GM23248 (cell line): ENCODE data around the gene SYNGR3.

Experiments
- EZH2 ChIP-seq: fragments of 200-600 bp; sonication (generic); IDR thresholded peaks from 2 replicates; pipeline ENCODE4 v1.6.1; 2018; ENCODE audit warnings: antibody characterized with exemption, mild to moderate bottlenecking; ENCODE audit not compliant: insufficient read depth, poor library complexity, severe bottlenecking
- EZH2phosphoT487 ChIP-seq: fragments of 200-600 bp; sonication (generic); IDR thresholded peaks from 2 replicates; pipeline ENCODE4 v1.6.1; 2018; ENCODE audit warnings: antibody characterized with exemption, moderate library complexity, mild to moderate bottlenecking, low read depth; ENCODE audit not compliant: insufficient read depth

DNA sequence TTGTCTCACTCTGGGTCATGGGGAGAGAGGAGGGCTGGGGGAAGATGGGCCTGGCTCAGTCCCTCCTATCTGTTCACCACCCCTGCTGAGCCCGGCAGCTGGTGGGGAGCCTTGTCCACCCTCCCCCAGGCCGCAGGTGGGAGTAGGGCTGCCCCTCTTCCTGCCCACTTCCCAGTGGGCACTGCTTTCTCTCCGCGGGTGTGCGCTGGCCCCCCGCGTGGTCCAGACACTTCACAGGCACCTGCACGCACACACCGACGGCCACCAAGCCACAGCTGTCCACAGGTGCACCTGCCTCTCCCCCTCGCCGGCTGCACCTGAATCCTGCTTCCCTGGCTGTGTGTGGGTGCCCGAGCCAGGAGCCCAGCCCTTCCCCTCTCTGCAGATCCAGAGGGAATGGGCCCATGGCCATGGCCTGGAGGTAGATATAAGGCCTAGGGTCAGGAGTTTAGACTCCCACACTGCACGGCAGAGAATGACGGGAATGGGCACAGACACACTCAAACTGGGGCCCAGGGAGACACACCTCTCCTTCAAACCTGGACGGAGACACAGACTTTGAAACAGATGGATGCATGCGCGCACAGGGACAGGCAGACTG lies 39.0 kb downstream of the SYNGR3 start:
- TF ChIP-seq EZH2 (no peak), EZH2phosphoT487 (no peak)
